OCI-LY3 (cell line): ENCODE measurements around the gene POLN.

ENCODE experiments used
- H2AFZ ChIP-seq: fragments of 200-600, 300-600 bp; shearing (Covaris generic); 2 replicates; pipeline ENCODE4 v1.6.0; 2014; ENCODE audit warnings: antibody characterized with exemption, low read depth, low read length
- H3K27ac ChIP-seq: fragments of 200-600, 300-600 bp; sonication (generic); 2 replicates; pipeline ENCODE4 v1.5.1; 2014; ENCODE audit warnings: mild to moderate bottlenecking, low read length, moderate library complexity, mixed read lengths
- H3K27me3 ChIP-seq: fragments of 200-600, 300-600 bp; sonication (generic); 2 replicates; pipeline ENCODE4 v1.6.1; 2014; ENCODE audit warnings: low read depth, low read length, mixed read lengths
- H3K36me3 ChIP-seq: fragments of 200-600, 300-600 bp; sonication (generic); replicated peaks from 2 replicates; pipeline ENCODE3; 2014; ENCODE audit warnings: low read depth, low read length, mixed read lengths
- H3K4me1 ChIP-seq: fragments of 300-600, 200-600 bp; sonication (generic); 2 replicates; pipeline ENCODE4 v1.6.1; 2014; ENCODE audit warnings: low read length, mixed read lengths
- H3K4me2 ChIP-seq: fragments of 200-600, 300-600 bp; sonication (generic); 2 replicates; pipeline ENCODE4 v1.6.1; 2014; ENCODE audit warnings: low read length, mixed read lengths
- H3K4me3 ChIP-seq: fragments of 300-600, 200-600 bp; sonication (generic); 2 replicates; pipeline ENCODE4 v1.5.1; 2014; ENCODE audit warnings: antibody characterized with exemption, mild to moderate bottlenecking, low read length, moderate library complexity
- H3K79me2 ChIP-seq: fragments of 300-600, 200-600 bp; shearing (Covaris generic); 2 replicates; pipeline ENCODE4 v1.6.1; 2014; ENCODE audit warnings: mild to moderate bottlenecking, low read length, mixed read lengths
- H3K9ac ChIP-seq: fragments of 300-600, 200-600 bp; shearing (Covaris generic); 2 replicates; pipeline ENCODE4 v1.6.0; 2014; ENCODE audit warnings: mild to moderate bottlenecking, low read length, moderate library complexity
- H3K9me3 ChIP-seq: fragments of 200-600, 300-600 bp; shearing (Covaris generic); 2 replicates; pipeline ENCODE4 v1.6.1; 2014; ENCODE audit warnings: low read length, mixed read lengths; ENCODE audit not compliant: insufficient read depth
- H4K20me1 ChIP-seq: fragments of 200-600, 300-600 bp; sonication (generic); 2 replicates; pipeline ENCODE4 v1.6.1; 2016; ENCODE audit warnings: low read length, mixed read lengths; ENCODE audit not compliant: insufficient read depth
- EZH2phosphoT487 ChIP-seq: fragments of 200-600 bp; shearing (Covaris generic); IDR thresholded peaks from 2 replicates; pipeline ENCODE4 v1.6.1; 2018; ENCODE audit warnings: antibody characterized with exemption, mixed run types, low read depth
- TF ChIP-seq, protein P1 (sequence below): fragments of 200-600, 300-600 bp; sonication (generic); IDR thresholded peaks from 2 replicates; pipeline ENCODE4 v1.5.1; 2014; ENCODE audit warnings: antibody characterized with exemption, low read length, low read depth

The POLN gene

DNA sequence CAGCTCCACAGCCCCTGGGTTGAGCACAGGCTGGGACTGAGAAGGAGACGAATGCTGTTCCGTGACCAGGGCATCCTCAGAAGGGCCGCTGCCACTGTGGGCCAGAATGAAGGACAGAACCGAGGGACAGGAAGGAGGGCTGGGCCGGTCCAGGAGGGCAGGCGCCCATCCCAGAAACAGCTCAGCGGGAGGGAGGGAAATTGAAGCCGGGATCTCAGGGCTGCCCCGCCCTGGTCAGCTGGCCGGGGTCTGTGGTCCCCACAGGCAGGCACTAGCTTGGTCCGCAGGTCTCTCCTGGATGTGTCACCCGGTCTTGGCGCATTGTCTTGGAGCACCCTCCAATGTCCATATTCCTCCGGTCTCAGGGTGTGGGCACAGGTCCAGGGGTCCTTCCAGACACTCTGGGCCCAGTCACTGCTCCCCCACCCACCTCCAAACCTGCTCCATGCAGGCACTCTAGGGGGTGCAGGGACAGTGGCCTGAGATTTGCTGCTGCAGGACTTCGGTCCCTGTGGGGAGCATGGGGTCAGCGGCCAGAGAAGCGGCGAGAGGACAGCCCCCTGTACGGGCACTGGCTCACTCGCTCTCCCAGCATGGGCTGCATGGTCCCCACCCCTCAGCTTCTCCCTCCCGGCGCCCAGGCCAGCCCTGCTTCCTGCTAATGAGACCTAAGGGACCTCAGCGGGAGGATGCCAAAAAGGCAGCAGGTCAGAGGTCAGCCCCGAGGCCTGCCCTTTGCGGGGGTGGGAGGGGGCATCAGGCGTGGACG is 43.9 kb upstream of the POLN start:
- Histone ChIP-seq H3K27ac (no peak overlapping the region), H3K79me2 (no peaks in the 10 kb centered on the region), H4K20me1 (no peaks in the 10 kb centered on the region), H3K36me3 (no peaks in the 10 kb centered on the region), H3K4me2 (no peak overlapping the region), H3K4me1 (peaks cover 13% of the 10 kb centered on the region), H3K9me3 (no peaks in the 10 kb centered on the region), H2AFZ (no peak overlapping the region), H3K27me3 (no peaks in the 10 kb centered on the region), H3K9ac (no peak overlapping the region), H3K4me3 (no peak overlapping the region)
- TF ChIP-seq, protein P1, sequence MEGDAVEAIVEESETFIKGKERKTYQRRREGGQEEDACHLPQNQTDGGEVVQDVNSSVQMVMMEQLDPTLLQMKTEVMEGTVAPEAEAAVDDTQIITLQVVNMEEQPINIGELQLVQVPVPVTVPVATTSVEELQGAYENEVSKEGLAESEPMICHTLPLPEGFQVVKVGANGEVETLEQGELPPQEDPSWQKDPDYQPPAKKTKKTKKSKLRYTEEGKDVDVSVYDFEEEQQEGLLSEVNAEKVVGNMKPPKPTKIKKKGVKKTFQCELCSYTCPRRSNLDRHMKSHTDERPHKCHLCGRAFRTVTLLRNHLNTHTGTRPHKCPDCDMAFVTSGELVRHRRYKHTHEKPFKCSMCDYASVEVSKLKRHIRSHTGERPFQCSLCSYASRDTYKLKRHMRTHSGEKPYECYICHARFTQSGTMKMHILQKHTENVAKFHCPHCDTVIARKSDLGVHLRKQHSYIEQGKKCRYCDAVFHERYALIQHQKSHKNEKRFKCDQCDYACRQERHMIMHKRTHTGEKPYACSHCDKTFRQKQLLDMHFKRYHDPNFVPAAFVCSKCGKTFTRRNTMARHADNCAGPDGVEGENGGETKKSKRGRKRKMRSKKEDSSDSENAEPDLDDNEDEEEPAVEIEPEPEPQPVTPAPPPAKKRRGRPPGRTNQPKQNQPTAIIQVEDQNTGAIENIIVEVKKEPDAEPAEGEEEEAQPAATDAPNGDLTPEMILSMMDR = no peak
- TF ChIP-seq EZH2phosphoT487 = no peak

DNA sequence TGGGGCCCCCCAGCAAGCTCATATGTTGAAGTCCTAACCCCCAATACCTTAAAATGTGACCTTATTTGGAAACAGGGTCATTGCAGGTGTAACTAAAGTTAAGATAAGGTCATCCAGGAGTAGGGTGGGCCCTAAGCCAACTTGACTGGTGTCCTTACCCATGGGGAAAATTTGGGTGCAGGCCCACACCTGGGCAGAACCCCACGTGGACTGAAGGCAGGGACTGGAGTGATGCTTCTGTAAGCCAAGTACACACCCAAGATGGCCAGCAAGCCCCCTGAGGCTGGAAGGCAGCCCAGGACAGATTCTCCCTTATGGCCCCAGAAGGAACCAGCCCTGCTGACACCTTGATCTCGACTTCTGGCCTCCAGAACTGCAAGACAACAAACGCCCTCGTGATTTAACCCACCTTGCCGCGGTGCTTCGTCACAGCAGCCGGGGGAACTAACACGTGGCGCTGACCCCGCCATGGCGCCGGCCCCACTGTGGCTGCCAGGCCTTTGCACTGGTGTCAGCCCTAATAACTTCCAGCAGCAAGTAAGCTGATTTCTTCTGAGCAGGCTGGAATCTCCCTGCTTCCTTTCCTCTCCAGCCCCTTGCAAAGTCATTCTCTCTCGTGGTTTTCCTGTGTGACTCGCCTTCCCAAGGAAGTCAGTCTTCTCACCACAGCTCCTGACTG is 43.2 kb upstream of the POLN start:
- H3K4me3 ChIP-seq = no peak overlapping the region
- no peaks in the 10 kb centered on the region for H3K9me3 ChIP-seq
- no peaks in the 10 kb centered on the region for H3K36me3 ChIP-seq
- no peak overlapping the region for H2AFZ ChIP-seq
- H3K27me3 ChIP-seq = no peaks in the 10 kb centered on the region
- H3K4me2 ChIP-seq = no peak overlapping the region
- TF ChIP-seq, protein P1 = no peak
- TF ChIP-seq EZH2phosphoT487 = no peak
- peaks cover 10% of the 10 kb centered on the region for H3K4me1 ChIP-seq
- no peaks in the 10 kb centered on the region for H3K79me2 ChIP-seq
- no peak overlapping the region for H3K27ac ChIP-seq
- H3K9ac ChIP-seq = no peak overlapping the region
- H4K20me1 ChIP-seq = no peaks in the 10 kb centered on the region

DNA sequence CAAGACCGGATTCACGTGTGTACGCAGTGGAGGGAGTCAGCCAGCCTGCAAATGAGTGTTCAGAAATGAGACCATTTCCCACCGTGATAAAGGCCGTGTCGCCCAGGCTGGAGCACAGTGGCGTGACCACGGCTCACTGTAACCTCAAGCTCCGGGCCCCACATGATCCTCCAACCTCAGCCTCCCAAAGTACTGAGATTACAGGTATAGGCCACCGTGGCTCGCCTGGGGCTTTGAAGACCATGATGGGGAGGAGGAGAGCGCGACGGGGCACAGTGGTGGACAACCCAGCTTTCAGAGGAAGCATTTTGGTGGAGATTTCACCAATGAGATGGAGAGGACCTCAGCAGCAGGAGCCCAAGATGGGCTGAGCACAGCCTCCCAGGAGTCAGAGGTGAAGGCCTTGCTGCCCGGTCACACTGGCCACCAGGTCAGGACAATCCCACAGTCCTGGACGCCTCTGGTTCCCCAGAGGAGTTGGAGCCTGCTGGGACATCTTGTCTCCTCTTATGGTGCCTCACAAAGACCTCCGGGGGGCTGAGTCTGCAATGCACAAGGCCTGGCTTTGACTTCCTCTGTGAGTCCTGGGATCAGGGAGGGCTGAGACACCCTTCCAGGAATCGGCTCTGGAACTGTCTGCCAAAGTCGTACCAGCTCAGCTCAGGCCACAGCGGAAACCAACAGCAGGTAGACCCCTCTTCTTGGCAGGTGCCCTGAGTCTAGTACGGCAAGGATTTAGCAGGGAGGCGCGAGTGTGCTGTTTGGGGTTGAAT is 42.4 kb upstream of the POLN start:
- H4K20me1 ChIP-seq = no peaks in the 10 kb centered on the region
- H3K9me3 ChIP-seq = no peaks in the 10 kb centered on the region
- H3K4me3 ChIP-seq = no peak overlapping the region
- no peak overlapping the region for H3K4me2 ChIP-seq
- TF ChIP-seq, protein P1 = no peak
- TF ChIP-seq EZH2phosphoT487 = no peak
- H3K4me1 ChIP-seq = peaks cover 14% of the 10 kb centered on the region
- no peaks in the 10 kb centered on the region for H3K27me3 ChIP-seq
- no peaks in the 10 kb centered on the region for H3K79me2 ChIP-seq
- no peak overlapping the region for H3K9ac ChIP-seq
- no peak overlapping the region for H2AFZ ChIP-seq
- no peaks in the 10 kb centered on the region for H3K36me3 ChIP-seq
- no peak overlapping the region for H3K27ac ChIP-seq

DNA sequence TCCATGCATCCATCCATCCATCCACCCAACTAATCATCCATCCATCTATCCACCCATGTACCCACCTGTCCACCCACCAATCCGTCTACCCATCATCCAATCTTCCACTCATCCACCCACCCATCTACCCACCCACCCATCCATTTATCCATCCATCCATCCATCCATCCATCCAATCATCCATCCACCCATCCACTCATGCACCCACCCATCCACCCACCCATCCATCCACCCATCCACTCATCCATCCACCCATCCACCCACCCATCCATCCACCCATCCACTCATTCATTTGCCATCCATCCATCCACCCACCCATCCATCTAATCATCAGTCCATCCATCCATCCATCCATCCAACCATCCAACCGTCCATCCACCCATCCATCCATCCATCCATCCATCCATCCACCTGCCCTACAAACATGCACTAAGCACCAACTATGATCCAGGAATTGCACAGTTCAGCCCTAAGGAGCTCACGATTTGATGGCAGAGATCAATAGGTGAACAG is 41.3 kb upstream of the POLN start:
- no peaks in the 10 kb centered on the region for H3K36me3 ChIP-seq
- no peak overlapping the region for H3K4me3 ChIP-seq
- no peaks in the 10 kb centered on the region for H4K20me1 ChIP-seq
- no peak overlapping the region for H3K27ac ChIP-seq
- H3K4me2 ChIP-seq = no peak overlapping the region
- H3K79me2 ChIP-seq = no peaks in the 10 kb centered on the region
- H3K27me3 ChIP-seq = no peaks in the 10 kb centered on the region
- no peaks in the 10 kb centered on the region for H3K9me3 ChIP-seq
- H3K9ac ChIP-seq = no peak overlapping the region
- no peak overlapping the region for H2AFZ ChIP-seq
- TF ChIP-seq EZH2phosphoT487 = no peak
- TF ChIP-seq, protein P1 = no peak
- peaks cover 14% of the 10 kb centered on the region for H3K4me1 ChIP-seq
